K562 (cell line): ENCODE measurements around the gene HEPACAM2. TPM values are rescaled to one million over a fixed set of nuclear protein-coding genes. Genes with fewer than 3 reads are reported as not detected.

ENCODE experiments used
- ETV5 ChIP-seq: sonication (generic); formaldehyde crosslinking; IDR thresholded peaks from 2 replicates; pipeline ENCODE4 v1.4.0; 2020; ENCODE audit warnings: low read depth, mild to moderate bottlenecking, missing genetic modification reagents
- ETV6 ChIP-seq, 3 experiments: fragments of 150-350 bp in 1 of 3; sonication (generic) in 1 of 3; formaldehyde crosslinking in 1 of 3; IDR thresholded peaks; 2 replicates each; pipeline versions ENCODE4 v1.6.1 to v1.8.0; 2014 to 2022; ENCODE audit warnings: borderline replicate concordance in 2 of 3, low read depth in 2 of 3, antibody characterized with exemption in 1 of 3, low read length in 1 of 3, mild to moderate bottlenecking in 1 of 3, missing genetic modification reagents in 1 of 3
- HCFC1 ChIP-seq: IDR thresholded peaks from 2 replicates; pipeline ENCODE4 v1.6.1; 2012; ENCODE audit warnings: low read depth, low read length, improper control_type of control experiment
- ID3 ChIP-seq, 2 experiments: fragments of 250-450 bp in 1 of 2; fragments of 450-650 bp in 1 of 2; sonication (Bioruptor Pico) in 1 of 2; IDR thresholded peaks; 2 replicates each; pipeline versions ENCODE4 v1.6.1 to v1.8.0; 2016 to 2021; ENCODE audit warnings: mild to moderate bottlenecking in 2 of 2, moderate library complexity in 2 of 2, missing compliant biosample characterization in 1 of 2, missing genetic modification characterization in 1 of 2
- MCM5 ChIP-seq: fragments of 450-650 bp; IDR thresholded peaks from 2 replicates; pipeline ENCODE4 v1.6.1; 2016; ENCODE audit warnings: low read depth
- MNT ChIP-seq, 2 experiments: fragments of 450-650 bp; conservative IDR thresholded peaks; 2 replicates each; pipeline ENCODE4 v1.6.1; 2017; ENCODE audit warnings: mild to moderate bottlenecking in 2 of 2, moderate library complexity in 2 of 2
- NKRF ChIP-seq: fragments of 450-650 bp; IDR thresholded peaks from 2 replicates; pipeline ENCODE4 v1.6.1; 2016; ENCODE audit warnings: borderline replicate concordance
- NONO ChIP-seq, 2 experiments: fragments of 200-400 bp in 1 of 2; fragments of 450-650 bp in 1 of 2; formaldehyde crosslinking in 1 of 2; IDR thresholded peaks; 2 replicates each; pipeline ENCODE4 v1.6.1; 2017; ENCODE audit warnings: low read depth in 2 of 2, mild to moderate bottlenecking in 2 of 2, moderate library complexity in 2 of 2, low read length in 1 of 2
- SAFB2 ChIP-seq: fragments of 200-400 bp; formaldehyde crosslinking; IDR thresholded peaks from 2 replicates; pipeline ENCODE4 v1.6.1; 2018; ENCODE audit warnings: borderline replicate concordance, low read length, low read depth, moderate library complexity; ENCODE audit not compliant: severe bottlenecking
- SFPQ ChIP-seq: fragments of 200-400 bp; formaldehyde crosslinking; IDR thresholded peaks from 2 replicates; pipeline ENCODE4 v1.6.1; 2017; ENCODE audit warnings: mild to moderate bottlenecking, low read depth, low read length, moderate library complexity
- SP1 ChIP-seq: sonication (generic); formaldehyde crosslinking; IDR thresholded peaks from 2 replicates; pipeline ENCODE4 v1.8.1; 2022; ENCODE audit warnings: mild to moderate bottlenecking, missing genetic modification reagents
- TEAD4 ChIP-seq, 2 experiments: sonication (generic) in 1 of 2; formaldehyde crosslinking in 1 of 2; IDR thresholded peaks; 2 replicates each; pipeline versions ENCODE4 v1.6.1 to v1.8.0; 2012 to 2022; ENCODE audit warnings: borderline replicate concordance in 1 of 2, inconsistent platforms in 1 of 2, low read length in 1 of 2, mild to moderate bottlenecking in 1 of 2, missing genetic modification reagents in 1 of 2
- TRIM25 ChIP-seq: fragments of 450-650 bp; IDR thresholded peaks from 2 replicates; pipeline ENCODE4 v1.7.0; 2016; ENCODE audit warnings: borderline replicate concordance
- U2AF1 ChIP-seq: fragments of 200-400 bp; formaldehyde crosslinking; optimal IDR thresholded peaks from 2 replicates; pipeline ENCODE3; 2017; ENCODE audit warnings: mild to moderate bottlenecking, low read depth, low read length, moderate library complexity
- ZNF253 ChIP-seq: fragments of 250-450 bp; sonication (Bioruptor Pico); conservative IDR thresholded peaks from 2 replicates; pipeline ENCODE4 v1.6.1; 2021; ENCODE audit warnings: mild to moderate bottlenecking
- polyA plus RNA-seq, 8 experiments: library from polyadenylated mRNA; depleted of rRNA in 4 of 8; stranded (reverse) in 5 of 8; unstranded in 3 of 8; fragments of >200 nt; fragmentation: Nextera tagmentation in 2 of 8; fragmentation: Illumina TruSeq in 1 of 8; extraction: Ambion mirVana in 2 of 8; extraction: Trizol in 1 of 8; gene quantifications; 2 replicates each; pipeline versions ENCODE4 v1.2.1 to v1.2.3, GENCODE V29; 2011 to 2014; ENCODE audit warnings: inconsistent platforms in 1 of 8, missing spikeins in 1 of 8
- total RNA-seq, 7 experiments: library from RNA; depleted of rRNA in 6 of 7; stranded (reverse); fragments of >200 nt in 6 of 7; fragmentation: Illumina TruSeq in 2 of 7; extraction: Trizol in 2 of 7; gene quantifications; 2 replicates each; pipeline versions ENCODE4 v1.2.1 to v1.2.3, GENCODE V29; 2011 to 2021; ENCODE audit warnings: low replicate concordance in 1 of 7

Gene HEPACAM2
- total and polyA plus RNA-seq, 9 of the 15 experiments (the other 6 are each of a cell fraction or from before 2014, with no cell fraction given), result 2.0 to 6.5 (median 3.9) TPM

GRCh38 chr7:93231799-93232672 lies 5.8 kb upstream of the HEPACAM2 start, which contains the start of gene VPS50 (continued):
- TF ChIP-seq NKRF (peak; percentile 96), HCFC1 (peak; percentile 99), MNT (conservative IDR thresholded peaks at IDR 0.05) (peak; percentile 94 to 98), SAFB2 (no peak), ETV5 (CRISPR knock-in tag) (no peak; the same call in 1 of the 2 replicates), U2AF1 (no peak), ID3 (CRISPR knock-in tag; IDR thresholded peaks at IDR 0.05) (no peak), ID3 (tag; IDR thresholded peaks at IDR 0.05) (no peak), SFPQ (no peak), SP1 (CRISPR knock-in tag) (peak; percentile 27; the same call in 1 of the 2 replicates), TEAD4 (IDR thresholded peaks at IDR 0.05; ENCODE audit: low read length) (0 out of 2 replicates have a peak, but pooled peaks have one; percentile 7), TEAD4 (CRISPR knock-in tag; IDR thresholded peaks at IDR 0.05; ENCODE audit: borderline replicate concordance) (no peak), TRIM25 (no peak), ETV6 (IDR thresholded peaks at IDR 0.05; ENCODE audit: borderline replicate concordance in 1 of 2, low read depth in 2 of 2, low read length in 1 of 2) (no peak; a peak in 1 of 4 replicates), ETV6 (CRISPR knock-in tag; IDR thresholded peaks at IDR 0.05; ENCODE audit: borderline replicate concordance) (no peak), ZNF253 (CRISPR knock-in tag) (0 out of 2 replicates have a peak, but pooled peaks have one; percentile 40), NONO (IDR thresholded peaks at IDR 0.05; ENCODE audit: low read depth in 2 of 2, low read length in 1 of 2) (no peak; a peak in 1 of 4 replicates), MCM5 (no peak)
